Erythroblast (primary cell): Measurements from ENCODE around the gene MUC15.

Experiments
- GATA1 ChIP-seq: IDR thresholded peaks from 2 replicates; pipeline ENCODE4 v1.6.1; 2011; ENCODE audit warnings: low read depth, mild to moderate bottlenecking, control low read depth, low read length, moderate library complexity
- POLR2A ChIP-seq: IDR thresholded peaks from 2 replicates; pipeline ENCODE4 v1.6.1; 2011; ENCODE audit warnings: mild to moderate bottlenecking, low read length

DNA sequence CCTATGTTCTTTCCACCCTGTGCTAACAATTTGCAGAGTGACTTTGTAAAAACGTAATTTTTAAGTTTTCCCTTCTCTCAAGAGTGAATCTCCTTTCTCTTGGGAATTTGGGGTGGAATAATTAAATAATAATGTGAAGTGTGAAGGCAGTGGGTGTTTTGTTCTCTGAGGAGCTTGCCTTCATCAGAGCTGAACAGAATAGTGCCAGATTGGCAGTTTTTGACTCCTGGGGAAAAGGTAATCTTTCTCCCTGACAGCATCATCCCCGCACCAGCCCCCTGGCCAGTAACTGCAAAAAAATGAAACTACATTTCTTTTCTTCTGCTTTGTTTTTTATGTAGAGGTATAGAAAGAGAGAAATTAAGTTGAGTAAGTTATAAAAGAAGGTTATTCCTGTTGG, 59.9 kb downstream of the MUC15 start:
- TF ChIP-seq POLR2A (no peak), GATA1 (no peak)
